CD4-positive, alpha-beta T cell treated with Interleukin-21 for 1 hour (primary cell): ENCODE data around the gene EFHD2.
"Not testable (repeated sequence)": the region's sequence is repeated elsewhere in the genome, so short reads cannot be mapped to it uniquely, and the experiment has no call there.

Experiments used
- DNase-seq: peaks from one replicate; pipeline ENCODE4 v3.0.0-alpha.2; 2020

EFHD2 gene

DNA sequence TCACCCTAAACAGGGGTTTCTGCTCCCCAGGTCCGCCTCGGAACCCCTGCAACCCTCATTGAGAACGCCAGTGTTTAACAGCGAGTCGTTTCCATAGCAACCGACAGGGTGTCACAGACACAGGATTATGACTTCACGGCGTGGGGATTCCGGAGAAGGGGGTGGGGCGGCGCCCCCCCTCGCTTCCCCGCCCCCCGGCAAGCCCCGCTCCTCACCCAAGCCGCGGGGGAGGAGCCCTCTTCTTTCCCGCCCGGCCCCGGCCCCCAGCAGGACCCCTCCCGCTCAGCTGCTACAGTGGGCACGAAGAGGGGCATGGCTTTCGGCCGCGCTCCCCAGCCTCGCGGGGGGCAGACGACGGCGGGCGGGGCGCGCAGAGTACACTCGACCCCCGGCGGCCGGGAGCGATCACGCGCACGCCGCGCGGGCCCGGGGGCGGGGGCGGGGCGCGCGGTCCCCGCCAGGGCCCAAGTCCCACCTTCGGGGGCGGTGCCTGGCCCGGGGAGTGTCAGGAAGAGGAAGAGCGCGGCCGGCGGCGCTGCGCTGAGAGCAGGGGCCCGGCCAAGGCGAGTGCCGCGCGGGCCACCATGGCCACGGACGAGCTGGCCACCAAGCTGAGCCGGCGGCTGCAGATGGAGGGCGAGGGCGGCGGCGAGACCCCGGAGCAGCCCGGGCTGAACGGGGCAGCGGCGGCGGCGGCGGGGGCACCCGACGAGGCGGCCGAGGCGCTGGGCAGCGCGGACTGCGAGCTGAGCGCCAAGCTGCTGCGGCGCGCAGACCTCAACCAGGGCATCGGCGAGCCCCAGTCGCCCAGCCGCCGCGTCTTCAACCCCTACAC is at the start of gene EFHD2:
Gene EFHD2, plus strand, starts transcription at position 501 of the 835 bp plus-strand sequence. Its CDS starts 84 bp downstream, at position 585.
- DNase-seq = peak; percentile 96

GRCh38 chr1:15360700-15361099 is 49.0 kb upstream of the EFHD2 start:
- DNase-seq = no peak

DNA sequence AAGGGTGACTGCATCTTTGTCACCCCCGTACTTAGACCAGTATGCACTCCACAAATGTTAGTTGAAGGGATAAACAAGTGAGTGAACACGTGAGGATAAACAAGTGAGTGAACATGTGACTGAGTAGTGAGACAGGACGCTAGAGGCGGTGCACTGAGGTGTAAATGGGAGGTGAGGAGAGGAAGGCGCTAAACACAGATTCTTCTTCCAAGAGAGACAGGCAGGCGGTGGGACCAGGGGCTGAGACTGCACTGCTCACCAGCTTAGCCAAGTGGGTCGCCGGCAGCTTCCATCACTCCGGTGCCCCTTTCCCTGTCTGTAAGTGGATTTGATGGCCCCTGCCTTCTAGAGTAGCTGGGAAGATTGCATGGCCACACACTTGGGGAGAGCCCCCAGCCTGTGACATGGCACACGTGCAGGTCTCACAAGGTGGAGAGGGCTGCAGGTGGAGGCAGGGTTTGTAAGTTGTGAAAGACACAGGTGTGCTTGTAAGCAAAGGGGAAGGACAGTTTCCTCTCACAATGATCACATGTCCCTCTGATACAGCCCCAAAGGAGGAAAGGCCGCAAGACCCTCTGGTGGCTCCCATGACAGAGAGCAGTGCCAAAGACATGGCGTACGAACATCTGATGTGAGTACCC is 47.5 kb upstream of the EFHD2 start:
- DNase-seq = no peak

DNA sequence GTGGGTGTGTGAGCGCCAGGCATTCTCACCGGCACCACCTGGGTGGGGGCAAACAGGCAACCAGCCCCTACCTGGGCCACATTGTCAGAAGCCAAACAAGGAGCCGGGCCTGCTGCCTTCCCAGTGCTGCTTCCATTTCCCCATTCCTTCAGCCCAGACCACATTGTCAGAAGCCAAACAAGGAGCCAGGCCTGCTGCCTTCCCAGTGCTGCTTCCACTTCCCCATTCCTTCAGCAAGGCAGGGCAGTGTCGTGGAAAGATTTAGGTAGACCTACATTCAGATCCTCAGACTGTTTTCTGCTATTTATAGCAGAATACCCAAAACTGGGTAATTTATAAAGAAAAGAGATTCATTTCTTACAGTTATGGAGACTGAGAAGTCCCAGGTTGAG is 47.0 kb upstream of the EFHD2 start:
- no peak for DNase-seq

DNA sequence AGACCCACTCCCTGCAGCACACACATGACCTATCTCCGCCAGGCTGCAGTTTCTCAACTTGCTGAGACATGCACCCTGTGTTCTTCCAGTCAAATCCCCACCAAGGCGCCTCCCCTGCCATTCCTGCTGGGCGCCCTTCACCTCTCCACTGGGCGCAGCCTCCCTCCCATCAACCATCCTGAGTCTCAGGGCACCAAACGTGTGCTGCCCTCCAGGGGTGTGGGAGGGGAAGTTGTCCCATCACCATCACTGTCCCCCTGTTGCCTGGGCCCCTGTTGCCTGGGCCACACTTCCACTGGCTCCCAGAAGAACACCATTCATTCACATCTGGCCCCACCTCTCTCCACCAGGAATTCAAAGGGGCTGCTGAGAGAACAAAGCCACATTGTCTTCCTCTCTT is 44.9 kb upstream of the EFHD2 start:
- DNase-seq = peak; percentile 19

DNA sequence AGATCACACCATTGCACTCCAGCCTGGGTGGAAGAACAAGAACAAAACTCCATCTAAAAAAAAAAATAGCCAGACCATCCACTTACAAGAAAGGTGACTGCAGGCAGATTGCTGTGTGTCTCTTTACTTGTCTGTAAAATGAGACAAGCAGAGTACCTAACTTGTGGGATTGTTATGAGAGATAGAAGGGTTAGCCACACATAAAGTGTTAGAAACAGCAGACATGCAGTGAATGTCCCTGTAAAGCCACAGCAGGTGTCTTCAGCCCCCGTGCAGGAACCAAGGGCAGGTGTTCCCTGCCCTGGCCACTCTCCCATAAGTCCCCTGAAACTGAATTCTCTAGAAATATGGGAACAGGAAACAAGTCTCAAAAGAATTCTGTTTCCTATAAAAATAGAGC is 40.8 kb upstream of the EFHD2 start:
- no peak for DNase-seq

- no peak for DNase-seq
These were observed 39.4 kb upstream of the EFHD2 start for GRCh38 chr1:15370268-15370667.

- no peak for DNase-seq
These were observed 38.7 kb upstream of the EFHD2 start for GRCh38 chr1:15370781-15371520.

GRCh38 chr1:15371610-15372545 is 37.8 kb upstream of the EFHD2 start:
- no peak for DNase-seq

- DNase-seq = no peak
These were observed 31.0 kb upstream of the EFHD2 start for GRCh38 chr1:15378729-15379128.

DNA sequence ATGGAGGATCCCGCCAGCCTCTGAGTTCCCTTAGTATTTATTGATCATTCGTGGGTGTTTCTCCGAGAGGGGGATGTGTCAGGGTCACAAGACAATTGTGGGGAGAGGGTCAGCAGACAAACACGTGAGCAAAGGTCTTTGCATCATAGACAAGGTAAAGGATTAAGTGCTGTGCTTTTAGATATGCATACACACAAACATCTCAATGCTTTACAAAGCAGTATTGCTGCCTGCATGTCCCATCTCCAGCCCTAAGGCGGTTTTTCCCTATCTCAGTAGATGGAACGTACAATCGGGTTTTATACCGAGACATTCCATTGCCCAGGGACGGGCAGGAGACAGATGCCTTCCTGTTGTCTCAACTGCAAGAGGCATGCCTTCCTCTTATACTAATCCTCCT is 30.5 kb upstream of the EFHD2 start:
- not testable (repeated sequence) for DNase-seq

GRCh38 chr1:15380601-15381508 is 28.8 kb upstream of the EFHD2 start:
- DNase-seq = no peak

GRCh38 chr1:15381805-15382204 is 27.9 kb upstream of the EFHD2 start:
- DNase-seq = no peak

GRCh38 chr1:15382601-15383518 is 26.8 kb upstream of the EFHD2 start:
- DNase-seq = no peak

- DNase-seq = no peak
These were observed 25.9 kb upstream of the EFHD2 start for GRCh38 chr1:15383810-15384209.

DNA sequence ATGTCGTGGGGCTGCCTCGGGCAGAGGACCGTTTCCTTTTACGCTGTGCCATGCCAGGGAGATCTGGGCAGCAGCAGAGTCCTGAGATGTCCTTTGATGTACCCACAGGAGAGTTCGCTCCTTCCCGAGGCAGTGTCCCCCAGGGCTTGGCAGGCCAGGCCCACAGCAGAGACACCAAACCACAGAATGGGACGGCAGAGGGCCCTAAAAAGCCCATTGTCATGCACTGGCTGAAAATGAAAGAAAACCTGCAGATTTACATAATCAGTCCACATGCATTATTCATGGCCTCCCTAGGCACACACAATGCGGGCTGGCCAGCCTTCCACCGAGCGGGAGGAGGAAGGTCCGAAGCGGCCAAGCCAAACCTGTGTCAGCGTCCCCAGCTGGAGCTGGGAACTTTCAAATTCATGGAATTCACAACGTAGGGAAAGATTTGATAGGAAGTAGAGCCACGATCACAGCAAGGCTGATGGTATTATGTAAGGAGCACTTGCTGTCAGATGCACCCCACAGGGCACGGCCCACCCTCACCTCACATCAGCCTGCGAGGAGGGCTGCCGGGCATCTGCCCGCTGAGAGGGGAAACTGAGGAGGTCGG is 25.3 kb upstream of the EFHD2 start:
- DNase-seq = no peak

DNA sequence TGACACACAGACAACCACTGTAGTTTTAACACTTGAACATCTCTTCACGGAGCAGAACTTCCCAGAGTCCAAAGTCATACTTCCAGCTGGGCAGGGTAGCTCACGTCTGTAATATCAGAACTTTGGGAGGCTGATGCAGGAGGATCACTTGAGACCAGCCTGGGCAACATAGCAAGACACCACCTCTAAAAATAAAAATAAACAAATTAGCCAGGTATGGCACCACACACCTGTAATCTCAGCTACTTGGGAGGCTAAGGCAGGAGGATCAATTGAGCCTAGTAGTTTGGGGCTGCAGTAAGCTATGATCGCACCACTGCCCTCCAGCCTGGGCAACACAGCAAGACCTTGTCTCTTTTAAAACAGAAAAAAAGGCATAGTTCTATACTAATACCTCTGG is 24.3 kb upstream of the EFHD2 start:
- no peak for DNase-seq

GRCh38 chr1:15386164-15386749 is 23.4 kb upstream of the EFHD2 start:
- DNase-seq = peak; percentile 18

- no peak for DNase-seq
These were observed 21.3 kb upstream of the EFHD2 start for GRCh38 chr1:15388201-15388880.
